ENCODE results near the gene MATN4. TPM values are rescaled to one million over a fixed set of nuclear protein-coding genes. Genes with fewer than 3 reads are reported as not detected.

MATN4 gene
- total RNA-seq, 1 donor from 2014 or later: 0.75 TPM

DNA sequence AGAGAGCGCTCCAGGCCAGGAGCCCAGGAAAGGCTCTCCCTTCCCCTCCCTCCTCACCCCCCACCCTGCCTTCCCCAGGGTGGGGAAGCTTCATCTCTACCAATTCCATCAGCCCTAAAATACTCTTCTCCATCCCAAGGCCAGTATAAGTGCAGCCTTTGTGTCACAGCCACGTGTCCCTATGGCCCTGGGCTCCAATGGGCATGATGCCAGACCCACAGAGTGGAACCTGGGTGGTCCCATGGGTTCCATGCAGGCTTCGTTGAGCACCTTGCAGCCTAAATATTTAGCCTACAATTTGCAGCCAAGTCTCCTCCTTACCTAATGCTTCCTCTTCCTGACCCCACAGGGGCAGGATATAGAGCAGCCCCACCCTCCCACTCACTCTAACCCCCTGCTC lies 976 bp upstream of the MATN4 start:
- H3K27me3 Mint-ChIP-seq: peaks cover 26% of the 10 kb centered on the region
- no peak for DNase-seq (ENCODE audit: extremely low spot score, unreplicated experiment)
- TF ChIP-seq CTCF (conservative IDR thresholded peaks at IDR 0.05): no peak

DNA sequence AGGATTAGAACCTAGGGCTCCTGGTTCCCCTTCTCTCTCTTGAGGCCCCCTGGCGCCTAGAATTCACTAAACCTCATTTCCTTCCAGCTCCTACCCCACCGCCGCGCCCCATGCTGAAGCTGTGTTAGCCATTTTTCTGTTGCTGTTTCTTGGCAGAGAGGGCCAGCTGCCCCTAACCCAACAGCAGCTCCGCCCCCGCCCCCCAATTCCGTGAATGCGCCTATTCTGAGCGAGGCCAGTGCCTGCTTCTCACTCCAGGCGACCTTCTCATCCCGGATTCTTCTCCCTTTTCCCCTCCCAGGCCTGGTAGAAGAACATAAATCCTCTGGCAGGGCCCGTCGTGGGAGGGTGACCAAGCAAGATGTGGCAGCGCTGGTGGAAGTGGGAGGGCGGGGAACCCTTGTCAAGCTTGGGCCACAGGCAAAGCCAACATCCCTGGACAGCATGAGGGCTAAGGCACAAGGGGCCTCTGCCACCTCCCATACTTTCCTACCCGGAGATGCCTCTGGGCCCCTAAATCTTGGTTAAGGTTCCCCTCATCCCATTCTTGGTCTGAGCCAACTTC lies 941 bp downstream of the MATN4 start:
- Mint-ChIP-seq H3K27ac (no peak overlapping the region), H3K27me3 (peaks cover 33% of the 10 kb centered on the region), H3K9me3 (no peaks in the 10 kb centered on the region), H3K36me3 (no peaks in the 10 kb centered on the region), H3K4me1 (ENCODE audit: unreplicated experiment) (peaks cover 9% of the 10 kb centered on the region), H3K4me3 (no peak overlapping the region)
- DNase-seq (ENCODE audit: extremely low spot score, unreplicated experiment): no peak
- no peak for TF ChIP-seq CTCF (conservative IDR thresholded peaks at IDR 0.05)

More for the DNA sequence above, 976 bp upstream of the MATN4 start:
- Mint-ChIP-seq H3K4me1 (ENCODE audit: unreplicated experiment) (no peaks in the 10 kb centered on the region), H3K36me3 (no peaks in the 10 kb centered on the region), H3K27ac (no peak overlapping the region), H3K4me3 (no peak overlapping the region), H3K9me3 (no peaks in the 10 kb centered on the region)

- H3K4me1 Mint-ChIP-seq (ENCODE audit: unreplicated experiment): peaks cover 14% of the 10 kb centered on the region
- H3K9me3 Mint-ChIP-seq: no peaks in the 10 kb centered on the region
- TF ChIP-seq CTCF (conservative IDR thresholded peaks at IDR 0.05): peak; percentile 81
- H3K27ac Mint-ChIP-seq: no peak within 1 kb of the TSS
- no peaks in the 10 kb centered on the region for H3K36me3 Mint-ChIP-seq
- peaks cover 33% of the 10 kb centered on the region for H3K27me3 Mint-ChIP-seq
- DNase-seq (ENCODE audit: extremely low spot score, unreplicated experiment): no peak
- H3K4me3 Mint-ChIP-seq: no peak within 1 kb of the TSS
These were observed 1.6 kb downstream of the MATN4 start, which contains the start of gene RBPJL for GRCh38 chr20:45306431-45306982. TSS of gene RBPJL (plus strand) at chr20:45306840. CDS start at chr20:45306923, 83 bp downstream.

DNA sequence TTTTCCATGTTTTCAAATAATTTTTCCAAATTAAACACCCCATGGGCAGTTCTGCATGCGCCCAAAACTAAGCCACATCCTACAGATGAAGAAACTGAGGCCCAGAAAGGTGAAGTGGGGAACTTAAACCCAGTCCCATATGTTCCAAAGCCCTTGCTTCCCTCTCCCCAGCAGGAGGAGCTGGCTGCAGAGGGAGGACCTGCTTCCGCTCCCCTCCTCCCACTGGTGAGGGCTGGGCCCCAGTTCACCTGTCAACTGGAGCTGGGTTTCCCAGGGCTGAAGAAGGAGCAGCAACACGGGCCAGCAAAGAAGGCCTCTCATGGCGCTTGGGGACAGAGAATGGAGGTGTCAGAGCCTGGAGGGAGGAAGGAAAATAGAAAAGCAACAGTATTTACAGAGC lies 2.8 kb downstream of the MATN4 start:
- Mint-ChIP-seq H3K9me3 (no peaks in the 10 kb centered on the region), H3K4me3 (no peak overlapping the region), H3K27me3 (peaks cover 23% of the 10 kb centered on the region), H3K27ac (no peak overlapping the region), H3K4me1 (ENCODE audit: unreplicated experiment) (peaks cover 14% of the 10 kb centered on the region), H3K36me3 (no peaks in the 10 kb centered on the region)
- TF ChIP-seq CTCF (conservative IDR thresholded peaks at IDR 0.05): no peak
- DNase-seq (ENCODE audit: extremely low spot score, unreplicated experiment): no peak

DNA sequence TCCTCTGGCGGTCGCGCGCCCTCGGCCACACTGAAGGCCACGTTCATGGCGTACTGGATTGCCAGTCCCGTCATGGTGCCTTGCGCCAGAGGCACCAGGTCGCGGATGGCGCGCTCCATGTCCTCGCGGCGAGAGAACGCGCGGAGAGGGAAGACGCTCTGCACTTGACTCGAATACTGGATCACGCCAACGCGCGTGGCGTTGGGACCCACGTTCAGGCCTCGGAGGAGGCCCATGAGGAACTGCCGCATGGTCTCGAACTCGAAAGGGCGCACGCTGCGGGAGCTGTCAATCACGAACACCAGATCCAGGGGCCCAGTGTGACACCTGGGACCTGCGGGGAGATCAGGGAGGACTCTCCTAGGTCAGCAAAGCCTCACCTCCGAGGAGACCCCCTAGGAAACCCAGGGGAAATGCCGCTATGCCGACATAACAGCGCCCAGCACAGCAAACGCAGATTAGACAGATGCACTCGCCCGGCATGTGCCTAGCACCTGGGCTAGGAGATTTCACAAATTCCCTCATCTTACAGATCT lies 3.6 kb downstream of the MATN4 start:
- no peak for TF ChIP-seq CTCF (conservative IDR thresholded peaks at IDR 0.05)
- H3K27ac Mint-ChIP-seq: no peak overlapping the region
- DNase-seq (ENCODE audit: extremely low spot score, unreplicated experiment): no peak
- H3K4me1 Mint-ChIP-seq (ENCODE audit: unreplicated experiment): peaks cover 14% of the 10 kb centered on the region
- H3K4me3 Mint-ChIP-seq: no peak overlapping the region
- no peaks in the 10 kb centered on the region for H3K36me3 Mint-ChIP-seq
- no peaks in the 10 kb centered on the region for H3K9me3 Mint-ChIP-seq
- H3K27me3 Mint-ChIP-seq: peaks cover 19% of the 10 kb centered on the region
